DMS53 (cell line): ENCODE data around the gene MAPKAP1.
A peak's percentile ranks its signal among the peaks of the same experiment; 100 is the strongest.

Experiments used
- DNase-seq: peaks from one replicate; lab custom pipeline; 2025; lab: John Stamatoyannopoulos, UW

Gene MAPKAP1

DNA sequence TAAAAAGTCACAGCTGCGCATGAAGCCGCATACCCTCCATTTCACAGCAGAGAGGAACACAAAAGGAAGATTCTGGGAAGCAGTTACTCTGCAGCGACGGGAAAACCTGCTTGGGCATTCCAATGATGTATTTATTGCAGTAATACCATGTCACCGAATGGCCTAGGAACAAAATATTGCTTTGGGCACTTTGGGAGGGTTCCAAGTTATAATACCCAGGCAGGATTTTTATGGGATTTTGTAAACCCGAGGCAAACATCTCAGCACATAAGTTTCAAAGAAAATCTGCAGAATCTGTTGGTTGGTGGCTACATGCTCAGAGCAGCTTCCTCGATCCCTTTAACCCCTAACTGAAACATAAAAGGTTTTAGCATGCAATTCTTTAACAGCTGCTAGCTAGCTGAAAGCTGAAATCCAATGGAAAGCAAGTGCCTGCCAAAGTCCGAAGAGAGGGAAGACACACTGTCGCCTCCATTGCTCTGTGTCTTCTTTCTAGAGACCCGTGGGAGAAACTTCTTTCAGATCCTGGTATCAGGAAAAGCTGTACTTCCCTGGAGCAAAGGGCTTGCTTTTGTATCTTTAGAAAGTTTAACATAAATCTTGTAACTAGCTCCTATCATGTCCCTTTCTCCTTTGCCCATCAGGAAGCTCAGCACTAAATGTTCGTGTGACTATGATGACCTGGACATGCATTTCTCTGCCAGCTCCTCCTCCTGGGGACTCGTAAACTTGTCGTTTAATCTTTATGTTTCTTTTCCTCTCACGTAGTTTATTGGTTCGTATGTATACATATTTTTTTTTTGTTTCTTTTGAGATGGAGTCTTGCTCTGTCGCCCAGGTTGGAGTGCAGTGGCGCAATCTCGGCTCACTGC lies 195.0 kb downstream of the MAPKAP1 start:
- no peak for DNase-seq

- no peak for DNase-seq
These were observed 196.0 kb downstream of the MAPKAP1 start for GRCh38 chr9:125510980-125511379.

DNA sequence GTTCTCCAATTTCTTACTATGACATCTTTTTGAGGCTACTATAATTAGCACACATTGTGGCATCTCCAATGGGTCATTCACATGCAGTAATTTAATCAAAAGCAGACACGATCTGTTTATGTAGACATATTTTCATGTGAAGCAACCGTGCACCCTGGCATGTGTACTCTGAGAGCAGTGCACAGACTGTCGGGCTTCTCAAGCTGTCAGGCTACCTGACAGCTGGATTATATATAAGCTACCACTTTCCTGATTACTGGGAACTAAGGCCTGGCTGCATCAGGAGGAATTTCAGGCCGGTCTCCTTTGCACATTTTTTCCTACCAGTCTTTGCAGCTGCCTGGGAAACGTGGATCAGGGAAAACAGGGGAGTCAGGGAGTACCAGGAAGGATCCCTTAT lies 197.5 kb downstream of the MAPKAP1 start:
- no peak for DNase-seq

DNA sequence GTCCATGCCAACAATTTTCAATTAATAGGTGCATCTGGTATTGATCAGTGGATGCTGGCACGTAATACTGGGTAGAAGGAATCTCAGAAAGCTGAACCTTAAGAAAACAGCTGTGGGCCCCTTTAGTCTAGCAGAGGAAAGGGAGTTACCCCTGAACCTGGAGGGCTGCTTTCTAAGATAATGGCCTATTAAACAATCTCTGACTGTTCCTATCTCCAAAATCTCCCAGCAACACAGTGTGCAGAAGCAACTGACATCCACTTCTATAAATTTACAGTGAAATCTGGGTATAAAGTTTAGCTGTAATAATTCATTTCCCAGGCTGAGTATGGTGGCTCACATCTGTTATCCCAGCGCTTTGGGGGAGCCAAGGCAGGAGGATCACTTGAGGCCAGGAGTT lies 198.8 kb downstream of the MAPKAP1 start:
- DNase-seq, result no peak

DNA sequence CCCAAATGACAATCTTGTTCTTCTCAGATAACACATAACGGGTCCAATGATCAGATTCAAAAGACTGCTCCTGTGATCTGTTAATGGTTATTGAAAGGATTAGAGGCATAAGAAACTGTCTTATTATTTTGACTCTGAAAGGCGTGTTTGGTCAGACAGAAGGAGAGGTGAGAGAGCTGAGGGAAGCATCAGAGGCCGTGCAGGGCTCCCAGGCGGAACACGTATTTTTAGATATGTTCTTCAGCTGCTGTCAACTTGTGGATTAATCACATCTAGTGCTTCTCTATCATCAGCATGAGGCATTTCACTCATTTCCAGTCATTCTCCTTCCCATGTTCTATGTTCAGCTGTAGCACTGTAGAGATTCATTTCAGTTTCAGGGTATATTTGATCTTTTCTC lies 199.8 kb downstream of the MAPKAP1 start:
- no peak for DNase-seq

DNA sequence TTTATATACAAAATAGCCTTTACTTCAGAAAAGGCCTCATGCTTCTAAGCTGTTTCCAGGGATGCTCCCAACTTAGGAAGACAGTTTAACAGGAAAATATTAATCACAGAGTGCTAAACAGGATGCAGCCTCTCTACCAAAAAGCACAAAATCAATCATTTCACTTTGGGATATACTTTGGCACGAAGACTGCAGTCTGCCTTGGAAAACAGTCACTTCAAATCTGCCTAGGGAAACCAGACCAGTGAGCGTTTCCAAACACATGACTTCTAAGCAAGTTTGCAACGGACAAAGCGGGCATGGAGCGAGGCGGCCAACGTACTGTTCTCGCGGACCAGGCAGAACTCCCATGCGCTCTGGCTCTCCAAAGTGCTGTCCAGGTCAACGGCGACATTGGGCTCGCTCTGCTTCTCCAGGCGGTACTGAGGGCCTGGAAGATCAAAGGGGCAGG lies 201.0 kb downstream of the MAPKAP1 start:
- no peak for DNase-seq

- no peak for DNase-seq
These were observed 202.4 kb downstream of the MAPKAP1 start for GRCh38 chr9:125504616-125505015.

- DNase-seq, result no peak
These were observed 209.1 kb downstream of the MAPKAP1 start for GRCh38 chr9:125497906-125498305.

DNA sequence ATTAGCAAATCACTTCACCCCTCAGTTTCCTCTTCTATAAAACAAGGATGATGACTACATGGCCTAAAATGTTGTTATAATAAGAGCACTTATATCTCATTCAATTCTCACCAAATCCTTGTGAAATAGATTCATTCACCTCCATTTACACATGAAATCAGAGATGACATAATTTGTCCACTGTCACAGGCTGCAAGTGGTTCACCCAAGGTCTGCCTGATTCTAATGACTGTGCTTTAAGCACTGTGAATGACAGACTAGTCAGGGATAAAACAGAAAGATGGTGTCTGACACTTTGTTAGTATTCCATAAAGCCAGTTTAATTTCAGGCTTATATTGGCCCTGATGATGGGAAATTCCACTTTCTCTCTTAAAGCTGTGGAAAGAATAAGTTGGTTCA lies 209.5 kb downstream of the MAPKAP1 start:
- DNase-seq, result no peak

DNA sequence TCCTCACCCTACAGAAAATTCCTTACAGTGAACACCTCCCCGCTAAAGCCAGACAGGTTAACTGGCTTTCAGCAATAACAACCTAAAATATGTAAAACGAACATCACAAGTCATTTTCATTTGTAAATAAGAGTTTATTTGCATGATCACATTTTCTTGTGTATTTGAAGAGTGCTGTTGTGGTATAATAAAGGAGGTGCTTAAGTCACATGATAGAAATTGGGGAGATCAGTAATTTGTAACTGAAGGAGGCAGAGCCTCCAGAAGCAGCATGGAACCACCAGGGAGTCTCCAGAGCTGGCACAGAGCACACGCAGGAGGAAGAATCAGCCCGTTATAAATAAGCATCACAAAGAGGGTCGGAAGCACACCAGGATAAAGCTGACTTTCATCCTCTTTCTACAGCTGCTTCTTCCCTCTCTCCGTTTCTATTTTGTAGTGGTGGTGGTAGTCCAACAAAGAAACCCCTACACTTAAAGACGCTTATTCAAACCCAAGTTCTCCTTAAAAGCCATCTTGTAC lies 210.6 kb downstream of the MAPKAP1 start:
- DNase-seq, result no peak

GRCh38 chr9:125495172-125496119 lies 211.6 kb downstream of the MAPKAP1 start:
- no peak for DNase-seq

DNA sequence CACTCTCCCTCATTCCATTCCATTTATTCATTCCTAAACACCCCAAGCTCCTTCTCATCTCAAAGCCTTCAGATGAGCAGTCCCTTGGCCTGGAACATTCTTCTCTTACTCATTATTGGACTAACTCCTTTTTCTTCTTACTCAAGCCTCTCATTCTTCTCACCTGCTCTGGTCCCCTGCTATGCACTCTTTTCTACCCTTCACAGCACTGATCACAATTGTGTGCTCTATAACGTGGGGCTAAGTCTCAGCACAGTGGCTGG lies 212.4 kb downstream of the MAPKAP1 start:
- DNase-seq, result no peak

- no peak for DNase-seq
These were observed 212.9 kb downstream of the MAPKAP1 start for GRCh38 chr9:125493881-125494652.

- peak; percentile 81 for DNase-seq
These were observed 213.6 kb downstream of the MAPKAP1 start for GRCh38 chr9:125493384-125493783.

DNA sequence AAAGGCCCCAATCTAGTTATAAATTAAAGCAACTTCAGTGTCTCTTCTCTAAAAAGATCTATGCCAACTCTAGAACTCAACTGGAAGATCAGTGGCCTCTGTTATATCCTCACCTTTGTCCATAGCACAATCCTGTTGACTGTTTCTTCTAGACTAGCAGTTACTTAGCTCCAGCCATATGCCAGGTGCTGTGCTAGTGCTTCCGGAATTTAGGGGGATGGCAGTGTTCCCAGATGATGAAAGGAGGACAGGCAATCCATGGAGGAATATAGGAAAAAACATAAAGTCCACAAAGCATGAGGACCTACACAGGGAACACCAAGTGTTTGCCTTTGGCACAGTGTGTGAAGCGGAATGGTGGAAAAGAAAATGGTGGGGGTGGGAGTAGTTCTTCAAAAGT lies 214.3 kb downstream of the MAPKAP1 start:
- DNase-seq, result peak; percentile 38

DNA sequence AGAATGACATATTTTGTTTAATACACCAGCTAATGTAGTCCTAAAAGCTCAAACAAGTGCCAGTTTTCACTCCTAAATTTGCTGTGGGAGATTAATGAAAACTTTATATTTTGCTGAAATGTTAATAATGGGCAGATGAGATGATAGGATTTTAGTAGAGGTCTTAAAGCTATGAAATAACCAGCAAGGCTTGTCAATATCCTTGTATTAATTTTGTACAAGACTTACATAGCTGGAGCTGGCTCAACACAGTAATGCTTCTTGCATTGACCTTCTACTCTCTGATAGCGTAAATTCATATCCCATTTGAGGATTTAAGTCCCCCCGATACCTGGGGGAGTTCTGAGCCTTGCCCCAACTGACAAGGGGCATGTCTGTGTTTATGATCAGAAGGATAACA lies 219.2 kb downstream of the MAPKAP1 start:
- no peak for DNase-seq

DNA sequence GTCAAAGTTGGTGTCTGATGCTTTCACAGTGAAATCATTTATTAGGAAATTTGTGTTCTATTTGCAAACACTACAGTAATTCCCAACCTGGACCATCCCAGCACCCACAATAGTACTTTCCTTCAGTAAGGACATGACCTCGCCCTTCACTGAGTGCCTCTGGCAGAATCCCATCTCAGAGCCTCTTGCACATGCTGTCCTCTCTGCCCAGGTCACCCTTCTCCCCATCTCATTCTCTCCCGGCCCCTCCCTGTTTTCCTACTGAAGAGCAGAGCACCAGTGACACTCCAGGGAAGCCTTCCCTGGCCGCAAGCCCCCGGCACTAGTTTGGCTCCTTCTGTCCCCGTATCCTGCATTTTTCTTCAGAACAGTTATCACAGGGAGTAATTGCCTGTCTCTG lies 220.4 kb downstream of the MAPKAP1 start:
- DNase-seq, result no peak

- no peak for DNase-seq
These were observed 220.9 kb downstream of the MAPKAP1 start for GRCh38 chr9:125486152-125486508.

DNA sequence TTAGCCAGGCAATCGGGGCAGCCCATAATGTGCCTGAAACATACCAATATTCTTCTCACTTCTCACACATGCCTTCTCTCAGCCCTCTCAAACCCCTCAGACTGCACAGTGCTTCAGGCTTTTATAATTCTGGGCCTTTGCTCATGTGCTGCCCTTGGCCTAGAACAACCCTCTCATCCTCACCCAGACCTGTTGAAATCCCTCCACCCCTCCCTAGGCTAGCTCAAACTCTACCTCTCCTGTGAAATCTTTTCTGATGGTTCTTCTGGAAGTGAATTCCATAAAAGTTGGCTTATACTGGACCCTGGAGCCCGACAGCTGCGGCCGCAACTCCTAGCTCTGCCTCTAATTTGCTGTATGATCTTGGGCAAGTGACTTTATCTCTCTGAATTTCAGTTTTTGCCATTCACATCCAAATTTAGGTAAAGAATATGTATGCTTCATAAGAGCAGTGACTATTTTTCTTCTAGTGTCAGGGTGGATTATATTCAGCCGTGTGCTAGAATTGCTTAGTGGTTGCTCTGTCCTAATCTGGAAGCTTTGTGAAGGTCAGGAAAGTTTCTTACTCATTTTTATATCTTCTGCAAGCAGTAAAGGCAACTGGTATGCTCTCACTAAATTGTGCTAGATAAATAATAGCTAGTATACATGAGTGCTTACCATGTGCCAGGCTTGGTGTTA lies 221.4 kb downstream of the MAPKAP1 start:
- DNase-seq, result no peak

GRCh38 chr9:125484350-125485282 lies 222.4 kb downstream of the MAPKAP1 start:
- DNase-seq, result no peak
